RWPE2 (cell line): Measurements from ENCODE around the gene PRKAR1A.

Experiments
- ATAC-seq: fragments of 200-7000 bp; cut with Tn5 transposase; 3 replicates; pipeline ENCODE4 v1.9.1; 2021; ENCODE audit warnings: low read depth
- DNase-seq: peaks from one replicate; pipeline ENCODE4 v3.0.0-alpha.2; 2020; ENCODE audit warnings: low spot score
- H3K27ac ChIP-seq: fragments of 450-650 bp; 2 replicates; pipeline ENCODE4 v1.5.1; 2017; ENCODE audit warnings: mild to moderate bottlenecking; ENCODE audit not compliant: poor library complexity, severe bottlenecking
- H3K27me3 ChIP-seq: fragments of 250-450 bp; sonication (Bioruptor Pico); 2 replicates; pipeline ENCODE4 v1.5.1; 2021; ENCODE audit warnings: mild to moderate bottlenecking, moderate library complexity; ENCODE audit not compliant: insufficient read depth, poor library complexity, severe bottlenecking
- H3K36me3 ChIP-seq: fragments of 250-450 bp; sonication (Bioruptor Pico); 2 replicates; pipeline ENCODE4 v1.5.1; 2020; ENCODE audit warnings: low read depth, mild to moderate bottlenecking, moderate library complexity
- H3K4me1 ChIP-seq: fragments of 250-450 bp; sonication (Bioruptor Pico); 2 replicates; pipeline ENCODE4 v1.5.1; 2021; ENCODE audit warnings: mild to moderate bottlenecking, moderate library complexity; ENCODE audit not compliant: insufficient read depth, poor library complexity, severe bottlenecking
- H3K4me3 ChIP-seq: fragments of 250-450 bp; sonication (Bioruptor Pico); 2 replicates; pipeline ENCODE4 v1.5.1; 2021; ENCODE audit warnings: mild to moderate bottlenecking, moderate library complexity; ENCODE audit not compliant: severe bottlenecking
- H3K9me3 ChIP-seq: fragments of 250-450 bp; sonication (Bioruptor Pico); 2 replicates; pipeline ENCODE4 v1.5.1; 2021; ENCODE audit warnings: mild to moderate bottlenecking, moderate library complexity; ENCODE audit not compliant: severe bottlenecking
- TF ChIP-seq, protein P1 (sequence below): fragments of 450-650 bp; IDR thresholded peaks from one replicate; pipeline ENCODE4 v1.5.1; 2017; ENCODE audit warnings: mild to moderate bottlenecking, moderate library complexity; ENCODE audit not compliant: poor library complexity, severe bottlenecking

The PRKAR1A gene

DNA sequence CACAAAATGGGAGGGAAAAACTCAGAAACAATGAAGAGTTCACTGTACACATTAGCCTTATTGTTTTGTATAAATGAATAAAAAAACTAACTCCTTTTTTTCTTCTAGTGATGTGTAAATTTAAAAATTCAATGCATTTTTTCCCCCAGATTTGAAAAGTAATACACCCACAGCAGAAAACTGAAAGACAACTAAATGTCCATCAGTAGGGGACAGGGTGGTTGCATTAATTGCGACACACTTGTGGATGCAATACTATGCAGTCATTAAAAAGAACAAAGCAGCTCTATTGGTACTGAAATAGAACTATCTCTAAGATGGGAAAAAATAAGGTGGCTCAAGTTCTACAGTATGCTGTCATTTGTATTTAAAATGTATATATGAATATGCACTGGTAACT lies 41.3 kb upstream of the PRKAR1A start:
- Histone ChIP-seq H3K27me3 (no peaks in the 10 kb centered on the region), H3K4me3 (no peak overlapping the region), H3K27ac (no peak overlapping the region), H3K9me3 (no peaks in the 10 kb centered on the region), H3K4me1 (no peaks in the 10 kb centered on the region), H3K36me3 (no peaks in the 10 kb centered on the region)
- ATAC-seq: no peak
- TF ChIP-seq, protein P1, sequence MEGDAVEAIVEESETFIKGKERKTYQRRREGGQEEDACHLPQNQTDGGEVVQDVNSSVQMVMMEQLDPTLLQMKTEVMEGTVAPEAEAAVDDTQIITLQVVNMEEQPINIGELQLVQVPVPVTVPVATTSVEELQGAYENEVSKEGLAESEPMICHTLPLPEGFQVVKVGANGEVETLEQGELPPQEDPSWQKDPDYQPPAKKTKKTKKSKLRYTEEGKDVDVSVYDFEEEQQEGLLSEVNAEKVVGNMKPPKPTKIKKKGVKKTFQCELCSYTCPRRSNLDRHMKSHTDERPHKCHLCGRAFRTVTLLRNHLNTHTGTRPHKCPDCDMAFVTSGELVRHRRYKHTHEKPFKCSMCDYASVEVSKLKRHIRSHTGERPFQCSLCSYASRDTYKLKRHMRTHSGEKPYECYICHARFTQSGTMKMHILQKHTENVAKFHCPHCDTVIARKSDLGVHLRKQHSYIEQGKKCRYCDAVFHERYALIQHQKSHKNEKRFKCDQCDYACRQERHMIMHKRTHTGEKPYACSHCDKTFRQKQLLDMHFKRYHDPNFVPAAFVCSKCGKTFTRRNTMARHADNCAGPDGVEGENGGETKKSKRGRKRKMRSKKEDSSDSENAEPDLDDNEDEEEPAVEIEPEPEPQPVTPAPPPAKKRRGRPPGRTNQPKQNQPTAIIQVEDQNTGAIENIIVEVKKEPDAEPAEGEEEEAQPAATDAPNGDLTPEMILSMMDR: no peak
- DNase-seq: no peak

- H3K27me3 ChIP-seq: peaks cover 13% of the 10 kb centered on the region
- no peak for DNase-seq
- H3K4me1 ChIP-seq: no peaks in the 10 kb centered on the region
- no peak overlapping the region for H3K4me3 ChIP-seq
- no peaks in the 10 kb centered on the region for H3K9me3 ChIP-seq
- no peaks in the 10 kb centered on the region for H3K36me3 ChIP-seq
- TF ChIP-seq, protein P1: no peak
- ATAC-seq: no peak
- H3K27ac ChIP-seq: no peak overlapping the region
These were observed 31.3 kb upstream of the PRKAR1A start for GRCh38 chr17:68480885-68481284.

DNA sequence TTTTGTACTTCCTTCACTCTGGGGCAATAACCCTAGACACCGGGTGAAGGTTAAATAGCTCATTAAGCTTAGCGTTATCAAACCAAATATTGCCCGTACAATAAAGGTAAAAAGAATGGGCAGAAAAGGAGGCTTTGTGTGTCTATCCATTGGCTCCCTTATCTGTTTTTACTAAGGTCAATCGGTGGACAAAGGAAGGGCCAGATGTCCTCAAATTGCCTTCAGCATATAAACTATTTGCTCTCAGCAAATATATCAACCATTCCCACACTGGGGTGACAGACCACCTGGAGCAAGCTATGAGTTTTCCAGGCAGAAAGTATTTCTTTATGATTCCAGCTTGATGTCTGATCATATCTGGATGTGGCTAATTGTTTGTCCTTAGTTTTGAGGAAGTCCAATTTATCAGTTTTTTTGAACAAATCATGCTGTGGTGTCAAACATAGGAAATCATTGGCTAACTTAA lies 29.6 kb upstream of the PRKAR1A start:
- TF ChIP-seq, protein P1: no peak
- H3K4me1 ChIP-seq: no peaks in the 10 kb centered on the region
- H3K27ac ChIP-seq: no peak overlapping the region
- H3K9me3 ChIP-seq: no peaks in the 10 kb centered on the region
- no peak for DNase-seq
- H3K4me3 ChIP-seq: no peak overlapping the region
- H3K36me3 ChIP-seq: no peaks in the 10 kb centered on the region
- peaks cover 13% of the 10 kb centered on the region for H3K27me3 ChIP-seq
- no peak for ATAC-seq

DNA sequence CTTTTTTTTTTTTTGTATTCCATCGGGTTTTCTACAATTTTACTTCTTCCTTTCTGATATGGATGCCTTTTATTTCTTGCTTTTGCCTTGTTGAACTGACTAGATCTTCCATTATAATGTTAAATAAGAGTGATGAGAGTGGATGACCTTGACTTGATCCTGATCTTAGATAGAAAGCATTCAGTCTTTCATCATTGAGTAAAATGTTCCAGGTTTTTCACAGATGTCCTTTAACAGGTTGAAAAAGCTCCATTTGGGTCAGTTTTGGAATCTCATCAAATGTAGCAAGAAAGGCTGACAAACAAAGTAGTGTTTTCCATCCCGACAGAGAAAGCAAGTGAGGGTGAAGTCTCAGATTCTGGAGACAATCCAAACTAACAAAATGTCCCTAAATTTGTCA lies 27.8 kb upstream of the PRKAR1A start:
- H3K27me3 ChIP-seq: peaks cover 13% of the 10 kb centered on the region
- ATAC-seq (no peak), DNase-seq (no peak)
- H3K36me3 ChIP-seq: no peaks in the 10 kb centered on the region
- TF ChIP-seq, protein P1: no peak
- H3K9me3 ChIP-seq: no peaks in the 10 kb centered on the region
- no peak overlapping the region for H3K4me3 ChIP-seq
- no peak overlapping the region for H3K27ac ChIP-seq
- no peaks in the 10 kb centered on the region for H3K4me1 ChIP-seq

DNA sequence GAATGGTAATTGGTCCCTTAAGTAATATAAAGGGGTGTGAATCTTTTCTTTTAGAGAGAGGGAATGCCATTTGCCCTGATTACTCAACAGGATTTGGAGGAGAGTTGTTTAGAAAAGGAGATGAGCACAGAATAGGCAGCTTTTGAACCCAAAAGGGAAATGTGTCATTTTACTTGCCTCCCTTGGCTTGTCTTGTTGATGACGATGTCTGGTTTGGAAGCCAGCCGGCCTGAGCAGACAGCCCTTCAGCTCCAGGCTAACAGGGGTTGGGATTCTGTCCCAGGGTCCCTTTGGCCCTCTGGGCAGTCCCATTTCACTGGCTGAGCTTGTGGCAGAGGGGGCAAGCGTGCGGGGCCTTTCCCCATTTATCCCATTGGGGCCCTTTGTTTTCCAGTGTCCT lies 22.3 kb upstream of the PRKAR1A start:
- no peak overlapping the region for H3K27ac ChIP-seq
- no peaks in the 10 kb centered on the region for H3K4me1 ChIP-seq
- no peak for ATAC-seq
- no peak overlapping the region for H3K4me3 ChIP-seq
- H3K36me3 ChIP-seq: no peaks in the 10 kb centered on the region
- no peaks in the 10 kb centered on the region for H3K9me3 ChIP-seq
- H3K27me3 ChIP-seq: peaks cover 9% of the 10 kb centered on the region
- DNase-seq: no peak
- TF ChIP-seq, protein P1: no peak
